ENCODE results near the gene PTPRH.

GRCh38 chr19:55146078-55146704 is 63.1 kb downstream of the PTPRH start:
- TF ChIP-seq CTCF (conservative IDR thresholded peaks at IDR 0.05) (peak; percentile 98), EZH2 (IDR thresholded peaks at IDR 0.05; ENCODE audit: low read depth) (no peak)

Data from PC-9 (cell line).